ENCODE data around the gene ARHGEF26.

The ARHGEF26 gene

DNA sequence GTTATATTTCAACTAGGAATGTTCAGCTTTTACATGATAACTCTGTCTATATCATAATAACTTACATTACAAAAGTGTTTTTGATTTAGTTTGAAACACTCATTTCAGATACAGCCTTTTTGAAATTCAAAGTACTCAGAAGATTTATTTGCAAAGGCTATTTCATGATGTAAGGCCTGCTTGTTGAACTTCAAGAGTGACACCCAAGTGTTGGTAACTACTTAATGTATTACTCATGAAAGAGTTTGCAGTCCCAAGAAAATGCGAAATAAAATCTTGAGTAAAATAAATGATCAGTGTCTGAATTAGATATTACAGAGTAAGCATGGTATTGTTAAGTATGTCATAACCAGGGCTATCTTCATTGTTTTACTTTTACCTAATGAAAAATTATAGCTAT lies 35.3 kb downstream of the ARHGEF26 start:
- no peak overlapping the region for H3K27ac ChIP-seq
- TF ChIP-seq, protein P1, sequence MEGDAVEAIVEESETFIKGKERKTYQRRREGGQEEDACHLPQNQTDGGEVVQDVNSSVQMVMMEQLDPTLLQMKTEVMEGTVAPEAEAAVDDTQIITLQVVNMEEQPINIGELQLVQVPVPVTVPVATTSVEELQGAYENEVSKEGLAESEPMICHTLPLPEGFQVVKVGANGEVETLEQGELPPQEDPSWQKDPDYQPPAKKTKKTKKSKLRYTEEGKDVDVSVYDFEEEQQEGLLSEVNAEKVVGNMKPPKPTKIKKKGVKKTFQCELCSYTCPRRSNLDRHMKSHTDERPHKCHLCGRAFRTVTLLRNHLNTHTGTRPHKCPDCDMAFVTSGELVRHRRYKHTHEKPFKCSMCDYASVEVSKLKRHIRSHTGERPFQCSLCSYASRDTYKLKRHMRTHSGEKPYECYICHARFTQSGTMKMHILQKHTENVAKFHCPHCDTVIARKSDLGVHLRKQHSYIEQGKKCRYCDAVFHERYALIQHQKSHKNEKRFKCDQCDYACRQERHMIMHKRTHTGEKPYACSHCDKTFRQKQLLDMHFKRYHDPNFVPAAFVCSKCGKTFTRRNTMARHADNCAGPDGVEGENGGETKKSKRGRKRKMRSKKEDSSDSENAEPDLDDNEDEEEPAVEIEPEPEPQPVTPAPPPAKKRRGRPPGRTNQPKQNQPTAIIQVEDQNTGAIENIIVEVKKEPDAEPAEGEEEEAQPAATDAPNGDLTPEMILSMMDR (conservative IDR thresholded peaks at IDR 0.05) = no peak

DNA sequence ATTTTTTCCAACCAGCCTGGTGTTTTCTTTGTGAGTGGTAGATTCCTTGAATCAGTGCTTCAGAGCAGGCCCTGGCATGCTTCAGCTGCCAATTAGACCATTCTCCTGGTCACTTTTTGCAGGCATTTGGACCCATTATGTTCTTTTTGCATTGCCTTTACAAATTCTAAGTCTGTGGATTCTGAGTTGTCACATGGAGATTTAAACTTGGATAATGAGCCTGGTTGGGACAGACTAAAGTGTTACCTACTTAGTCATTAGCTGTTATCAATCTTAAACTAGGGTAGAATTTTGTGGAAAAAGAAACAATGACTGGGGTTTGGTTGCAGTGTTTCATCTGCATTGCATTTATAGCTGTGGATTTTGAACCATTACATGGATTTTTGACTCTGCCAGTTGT lies 40.6 kb downstream of the ARHGEF26 start:
- TF ChIP-seq, protein P1 (conservative IDR thresholded peaks at IDR 0.05) = no peak
- H3K27ac ChIP-seq = no peak overlapping the region

DNA sequence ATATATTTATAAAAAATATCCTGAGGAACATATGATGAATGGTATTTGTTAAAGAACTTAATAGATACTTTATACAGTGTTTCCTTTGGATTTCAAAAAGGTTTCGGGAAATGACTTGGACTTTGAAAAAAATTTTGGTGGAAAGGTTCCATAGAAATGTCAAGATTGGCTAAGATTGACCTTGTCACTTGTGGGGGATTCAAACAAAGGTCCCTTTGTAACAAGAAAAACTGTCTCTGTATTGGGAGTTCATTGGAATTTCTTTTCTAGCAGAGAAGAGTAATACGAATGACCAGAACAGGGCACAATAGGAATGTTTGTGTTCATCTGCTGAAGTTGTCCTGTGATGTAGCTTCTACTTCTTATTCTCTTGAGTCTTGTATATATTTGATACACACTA lies 43.2 kb downstream of the ARHGEF26 start:
- TF ChIP-seq, protein P1 (conservative IDR thresholded peaks at IDR 0.05) = no peak

DNA sequence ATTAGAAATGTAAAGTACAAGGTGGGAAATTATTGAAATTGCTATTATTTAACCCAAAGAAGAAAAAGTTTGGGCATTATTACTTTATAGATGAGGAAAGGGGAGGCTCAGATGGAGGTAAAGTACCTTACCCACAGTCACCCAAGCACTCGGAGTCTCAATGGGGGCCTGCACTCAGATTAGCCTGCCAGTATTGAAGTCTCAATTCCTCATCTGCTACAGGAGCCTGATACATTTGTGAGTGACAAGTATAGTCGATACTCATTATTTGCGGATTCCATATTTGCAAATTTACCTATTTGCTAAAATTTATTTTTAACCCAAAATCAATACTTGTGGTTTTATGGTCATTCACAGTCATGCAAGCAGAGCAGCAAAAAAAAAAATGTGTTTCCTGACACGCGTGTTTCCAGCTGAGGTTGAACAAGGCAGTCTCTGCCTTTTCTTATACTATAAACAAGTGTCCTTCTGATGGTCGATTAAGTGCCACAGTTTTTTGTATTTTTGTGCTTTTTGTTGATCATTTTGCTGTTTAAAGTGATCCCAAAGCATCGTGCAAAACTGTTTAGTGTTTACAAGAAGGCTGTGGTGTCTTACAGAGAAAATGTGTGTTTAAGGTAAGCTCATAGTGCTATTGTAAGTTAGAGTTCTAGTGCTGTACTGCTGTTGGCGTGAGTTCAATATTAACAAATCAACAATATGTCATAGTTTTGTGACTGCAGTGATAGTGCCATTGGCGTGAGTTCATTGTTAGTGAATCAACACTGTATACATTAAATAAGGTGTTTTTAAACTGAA lies 48.0 kb downstream of the ARHGEF26 start:
- TF ChIP-seq, protein P1 (conservative IDR thresholded peaks at IDR 0.05) = no peak
- H3K27ac ChIP-seq = no peak overlapping the region

More for the DNA sequence above, 43.2 kb downstream of the ARHGEF26 start:
- H3K27ac ChIP-seq = no peak overlapping the region

GRCh38 chr3:154169796-154170110 lies 48.6 kb downstream of the ARHGEF26 start:
- H3K27ac ChIP-seq = no peak overlapping the region
- TF ChIP-seq, protein P1 (conservative IDR thresholded peaks at IDR 0.05) = no peak

GRCh38 chr3:154170300-154170699 lies 49.1 kb downstream of the ARHGEF26 start:
- no peak overlapping the region for H3K27ac ChIP-seq
- TF ChIP-seq, protein P1 (conservative IDR thresholded peaks at IDR 0.05) = no peak

DNA sequence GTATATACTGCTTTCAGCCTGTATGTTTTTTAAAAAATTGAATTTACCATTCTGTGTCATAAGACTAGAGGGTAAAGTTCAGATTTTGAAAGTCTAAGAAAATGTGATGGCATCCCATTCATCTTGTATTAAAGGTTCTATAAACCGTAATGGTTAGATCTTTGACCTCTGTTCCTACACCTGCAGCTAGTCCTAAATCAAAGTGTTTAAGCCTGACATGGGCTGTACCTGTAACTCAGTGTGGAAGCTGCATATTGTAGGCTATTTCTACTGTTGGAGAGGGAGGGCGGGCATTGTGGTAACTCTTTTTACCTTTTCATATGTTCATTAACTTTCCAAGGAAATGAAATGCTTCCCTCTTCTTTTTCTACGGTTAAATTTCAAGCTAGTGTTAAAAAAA lies 53.9 kb downstream of the ARHGEF26 start:
- no peak overlapping the region for H3K27ac ChIP-seq
- TF ChIP-seq, protein P1 (conservative IDR thresholded peaks at IDR 0.05) = no peak

Measured in VCaP (cell line).